Stimulated activated CD4-positive, alpha-beta T cell treated with anti-CD3 and anti-CD28 coated beads, Interleukin-15, amount 100 ng/mL, for 24 hours (primary cell): ENCODE measurements around the gene PITPNM1.
A peak's percentile ranks its signal among the peaks of the same experiment; 100 is the strongest.
"Not testable (repeated sequence)": the region's sequence is repeated elsewhere in the genome, so short reads cannot be mapped to it uniquely, and the experiment has no call there.

Experiments used
- DNase-seq: peaks from one replicate; pipeline ENCODE4 v3.0.0-alpha.2; 2020

The PITPNM1 gene

GRCh38 chr11:67486481-67487195, 18.5 kb downstream of the PITPNM1 start:
- DNase-seq, result peak; percentile 66

GRCh38 chr11:67485873-67486361, 19.2 kb downstream of the PITPNM1 start:
- peak; percentile 77 for DNase-seq

- DNase-seq, result peak; percentile 85
These were observed 20.3 kb downstream of the PITPNM1 start for GRCh38 chr11:67484847-67485311.

GRCh38 chr11:67483831-67484665, 21.1 kb downstream of the PITPNM1 start:
- DNase-seq, result peak; percentile 58

GRCh38 chr11:67482827-67483798, 22.1 kb downstream of the PITPNM1 start, which contains the start of gene AIP:
AIP (plus strand) TSS chr11:67483026; CDS start chr11:67483159, 133 bp downstream.
- peak; percentile 98 for DNase-seq

- peak; percentile 26 for DNase-seq
These were observed 22.8 kb downstream of the PITPNM1 start for GRCh38 chr11:67482275-67482826.

- DNase-seq, result not testable (repeated sequence)
These were observed 27.7 kb downstream of the PITPNM1 start for GRCh38 chr11:67477344-67478050.

- not testable (repeated sequence) for DNase-seq
These were observed 28.5 kb downstream of the PITPNM1 start for GRCh38 chr11:67476692-67477091.

GRCh38 chr11:67472882-67473281, 32.3 kb downstream of the PITPNM1 start:
- no peak for DNase-seq

GRCh38 chr11:67470337-67471002, 34.7 kb downstream of the PITPNM1 start:
- DNase-seq, result no peak

GRCh38 chr11:67469508-67469811, 35.7 kb downstream of the PITPNM1 start:
- no peak for DNase-seq

- peak; percentile 93 for DNase-seq
These were observed 36.2 kb downstream of the PITPNM1 start, which contains the start of gene TMEM134 for GRCh38 chr11:67468759-67469507. TMEM134 (minus strand) TSS chr11:67469251; CDS start chr11:67469192, 59 bp downstream.

- DNase-seq, result peak; percentile 55
These were observed 36.8 kb downstream of the PITPNM1 start for GRCh38 chr11:67468456-67468758.

GRCh38 chr11:67468056-67468455, 37.1 kb downstream of the PITPNM1 start:
- DNase-seq, result peak; percentile 55

GRCh38 chr11:67466962-67467771, 38.0 kb downstream of the PITPNM1 start:
- DNase-seq, result no peak

- DNase-seq, result no peak
These were observed 38.8 kb downstream of the PITPNM1 start for GRCh38 chr11:67466367-67466766.

- not testable (repeated sequence) for DNase-seq
These were observed 39.6 kb downstream of the PITPNM1 start for GRCh38 chr11:67465530-67465929.

- DNase-seq, result no peak
These were observed 40.0 kb downstream of the PITPNM1 start for GRCh38 chr11:67465189-67465510.

GRCh38 chr11:67464411-67465188, 40.6 kb downstream of the PITPNM1 start:
- peak; percentile 94 for DNase-seq
